PFSK-1 (cell line): ENCODE data around the gene MAN2B1.

Experiments
- FOXP2 ChIP-seq: optimal IDR thresholded peaks from 2 replicates; pipeline ENCODE3; 2011; ENCODE audit warnings: borderline replicate concordance, control low read depth, inconsistent platforms; ENCODE audit not compliant: insufficient read depth; ENCODE audit errors: extremely low read length, extremely low read depth
- POLR2AphosphoS5 ChIP-seq: IDR thresholded peaks from 2 replicates; pipeline ENCODE4 v1.6.1; 2012; ENCODE audit warnings: low read depth, mild to moderate bottlenecking, control low read depth, low read length, moderate library complexity
- SIN3A ChIP-seq: IDR thresholded peaks from 2 replicates; pipeline ENCODE4 v1.6.1; 2012; ENCODE audit warnings: mild to moderate bottlenecking, low read length, moderate library complexity, borderline replicate concordance; ENCODE audit not compliant: insufficient read depth
- TAF1 ChIP-seq: IDR thresholded peaks from 2 replicates; pipeline ENCODE4 v1.6.1; 2012; ENCODE audit warnings: low read length, control low read depth, borderline replicate concordance; ENCODE audit not compliant: insufficient read depth
- TF ChIP-seq, protein P1 (sequence below), 2 experiments: IDR thresholded peaks; 2 replicates each; pipeline versions ENCODE4 v1.6.1 to v1.8.0; 2011 to 2012; ENCODE audit warnings: low read depth in 2 of 2, low read length in 2 of 2, control low read depth in 1 of 2, inconsistent platforms in 1 of 2, mild to moderate bottlenecking in 1 of 2, moderate library complexity in 1 of 2; ENCODE audit not compliant: insufficient read depth in 1 of 2

DNA sequence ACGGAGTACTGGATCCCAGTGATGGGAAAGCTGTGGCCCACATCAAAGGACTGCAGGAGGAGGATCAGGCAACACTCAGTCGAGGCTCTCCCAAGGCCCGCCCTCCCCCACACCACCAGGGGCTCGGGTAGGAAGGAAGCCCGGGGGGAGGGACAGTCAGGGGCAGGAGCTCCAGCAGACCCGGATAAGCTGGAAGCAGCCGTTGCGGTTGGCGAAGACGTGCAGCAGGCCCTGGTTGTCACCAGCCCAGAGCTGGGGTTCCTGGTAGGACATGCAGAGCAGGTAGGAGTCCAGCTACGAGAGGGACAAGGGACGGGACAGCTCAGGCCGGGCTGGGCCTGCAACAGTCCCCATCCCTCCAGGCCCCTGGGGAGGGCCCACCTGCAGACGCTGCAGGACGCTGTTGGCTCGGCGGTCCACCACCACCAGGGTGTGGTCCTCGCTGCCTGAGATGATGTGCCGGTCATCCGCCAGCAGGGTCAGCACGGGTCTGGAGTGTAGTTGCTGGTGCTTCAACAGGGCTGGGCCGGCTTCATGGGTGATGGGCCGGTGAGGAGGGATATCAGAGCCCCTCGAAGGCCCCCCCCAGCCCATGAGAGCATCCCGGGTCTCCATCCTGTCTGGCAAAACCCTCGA lies 23.2 kb upstream of the MAN2B1 start:
- TF ChIP-seq TAF1 (no peak), POLR2AphosphoS5 (no peak), SIN3A (no peak), FOXP2 (no peak)
- TF ChIP-seq, protein P1, sequence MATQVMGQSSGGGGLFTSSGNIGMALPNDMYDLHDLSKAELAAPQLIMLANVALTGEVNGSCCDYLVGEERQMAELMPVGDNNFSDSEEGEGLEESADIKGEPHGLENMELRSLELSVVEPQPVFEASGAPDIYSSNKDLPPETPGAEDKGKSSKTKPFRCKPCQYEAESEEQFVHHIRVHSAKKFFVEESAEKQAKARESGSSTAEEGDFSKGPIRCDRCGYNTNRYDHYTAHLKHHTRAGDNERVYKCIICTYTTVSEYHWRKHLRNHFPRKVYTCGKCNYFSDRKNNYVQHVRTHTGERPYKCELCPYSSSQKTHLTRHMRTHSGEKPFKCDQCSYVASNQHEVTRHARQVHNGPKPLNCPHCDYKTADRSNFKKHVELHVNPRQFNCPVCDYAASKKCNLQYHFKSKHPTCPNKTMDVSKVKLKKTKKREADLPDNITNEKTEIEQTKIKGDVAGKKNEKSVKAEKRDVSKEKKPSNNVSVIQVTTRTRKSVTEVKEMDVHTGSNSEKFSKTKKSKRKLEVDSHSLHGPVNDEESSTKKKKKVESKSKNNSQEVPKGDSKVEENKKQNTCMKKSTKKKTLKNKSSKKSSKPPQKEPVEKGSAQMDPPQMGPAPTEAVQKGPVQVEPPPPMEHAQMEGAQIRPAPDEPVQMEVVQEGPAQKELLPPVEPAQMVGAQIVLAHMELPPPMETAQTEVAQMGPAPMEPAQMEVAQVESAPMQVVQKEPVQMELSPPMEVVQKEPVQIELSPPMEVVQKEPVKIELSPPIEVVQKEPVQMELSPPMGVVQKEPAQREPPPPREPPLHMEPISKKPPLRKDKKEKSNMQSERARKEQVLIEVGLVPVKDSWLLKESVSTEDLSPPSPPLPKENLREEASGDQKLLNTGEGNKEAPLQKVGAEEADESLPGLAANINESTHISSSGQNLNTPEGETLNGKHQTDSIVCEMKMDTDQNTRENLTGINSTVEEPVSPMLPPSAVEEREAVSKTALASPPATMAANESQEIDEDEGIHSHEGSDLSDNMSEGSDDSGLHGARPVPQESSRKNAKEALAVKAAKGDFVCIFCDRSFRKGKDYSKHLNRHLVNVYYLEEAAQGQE (IDR thresholded peaks at IDR 0.05; ENCODE audit: insufficient read depth in 1 of 2, low read depth in 2 of 2, low read length in 2 of 2): no peak
